ENCODE measurements around the gene LMO7.
"Not testable (repeated sequence)": the region's sequence is repeated elsewhere in the genome, so short reads cannot be mapped to it uniquely, and the experiment has no call there.

Gene LMO7

GRCh38 chr13:75771226-75771625 is 135.1 kb downstream of the LMO7 start:
- DNase-seq (ENCODE audit: low read depth in 2 of 2) = no peak

GRCh38 chr13:75771818-75772217 is 135.7 kb downstream of the LMO7 start:
- DNase-seq (ENCODE audit: low read depth in 2 of 2) = no peak

DNA sequence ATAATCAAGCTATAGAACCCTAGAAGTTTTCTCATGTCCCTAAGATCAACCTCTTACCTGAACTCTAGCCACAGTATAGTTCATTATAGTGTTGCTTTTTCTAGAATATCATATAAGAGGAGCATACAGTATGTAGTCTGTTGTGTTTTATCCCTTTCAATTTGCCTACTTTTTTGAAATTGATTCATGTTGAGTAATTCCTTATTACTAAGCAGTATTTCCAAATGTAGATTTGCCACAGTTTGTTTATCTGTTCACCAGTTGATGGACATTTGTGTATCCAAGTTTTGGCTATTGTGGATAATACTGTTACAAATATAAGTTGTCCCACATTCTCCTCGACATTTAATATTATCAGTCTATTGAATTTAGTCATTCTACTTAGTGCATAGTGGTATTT is 138.0 kb downstream of the LMO7 start:
- DNase-seq (ENCODE audit: low read depth in 2 of 2) = no peak

GRCh38 chr13:75776550-75776949 is 140.4 kb downstream of the LMO7 start:
- DNase-seq (ENCODE audit: low read depth in 2 of 2) = no peak

GRCh38 chr13:75779393-75779792 is 143.3 kb downstream of the LMO7 start:
- no peak for DNase-seq (ENCODE audit: low read depth in 2 of 2)

- not testable (repeated sequence) for DNase-seq (ENCODE audit: low read depth in 2 of 2)
Observed at GRCh38 chr13:75780103-75780502, 144.0 kb downstream of the LMO7 start.

- no peak for DNase-seq (ENCODE audit: low read depth in 2 of 2)
Observed at GRCh38 chr13:75782985-75783384, 146.9 kb downstream of the LMO7 start.

DNA sequence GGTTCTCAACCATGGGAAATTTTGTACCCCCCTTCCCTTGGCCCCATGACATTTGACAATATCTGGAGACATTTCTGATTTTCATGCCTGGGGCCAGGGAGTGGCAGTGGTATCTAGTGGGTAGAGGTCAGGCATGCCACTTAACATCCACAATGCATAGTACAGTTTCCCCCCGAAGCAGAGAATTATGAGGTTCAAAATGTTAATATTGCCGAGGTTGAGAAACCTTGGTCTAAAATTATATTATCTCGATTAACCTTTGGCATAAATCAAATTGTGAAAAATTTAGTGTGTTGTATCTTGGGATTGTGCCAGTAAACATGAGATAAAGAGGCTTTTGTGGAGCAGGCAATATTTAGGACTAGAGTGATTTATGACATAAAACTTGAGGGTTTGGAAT is 147.9 kb downstream of the LMO7 start:
- no peak for DNase-seq (ENCODE audit: low read depth in 2 of 2)

DNA sequence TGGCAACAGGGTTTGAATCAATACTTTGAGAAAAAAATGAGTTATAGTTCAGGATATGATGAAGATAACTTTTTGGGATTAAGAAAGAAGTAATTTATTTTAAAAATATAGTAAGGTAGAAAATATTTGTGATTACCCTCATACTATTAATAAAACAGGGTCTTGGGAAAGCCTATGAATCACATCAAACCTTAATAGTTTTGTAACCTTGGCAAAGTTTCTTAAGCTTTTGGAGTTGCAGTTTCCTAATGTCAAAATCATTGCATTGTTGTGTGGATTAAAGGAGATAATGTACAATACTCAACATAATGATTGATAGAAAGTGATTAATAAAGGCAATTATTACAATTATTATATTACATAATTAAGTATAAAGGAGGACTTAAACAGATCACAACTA is 149.0 kb downstream of the LMO7 start:
- no peak for DNase-seq (ENCODE audit: low read depth in 2 of 2)

DNA sequence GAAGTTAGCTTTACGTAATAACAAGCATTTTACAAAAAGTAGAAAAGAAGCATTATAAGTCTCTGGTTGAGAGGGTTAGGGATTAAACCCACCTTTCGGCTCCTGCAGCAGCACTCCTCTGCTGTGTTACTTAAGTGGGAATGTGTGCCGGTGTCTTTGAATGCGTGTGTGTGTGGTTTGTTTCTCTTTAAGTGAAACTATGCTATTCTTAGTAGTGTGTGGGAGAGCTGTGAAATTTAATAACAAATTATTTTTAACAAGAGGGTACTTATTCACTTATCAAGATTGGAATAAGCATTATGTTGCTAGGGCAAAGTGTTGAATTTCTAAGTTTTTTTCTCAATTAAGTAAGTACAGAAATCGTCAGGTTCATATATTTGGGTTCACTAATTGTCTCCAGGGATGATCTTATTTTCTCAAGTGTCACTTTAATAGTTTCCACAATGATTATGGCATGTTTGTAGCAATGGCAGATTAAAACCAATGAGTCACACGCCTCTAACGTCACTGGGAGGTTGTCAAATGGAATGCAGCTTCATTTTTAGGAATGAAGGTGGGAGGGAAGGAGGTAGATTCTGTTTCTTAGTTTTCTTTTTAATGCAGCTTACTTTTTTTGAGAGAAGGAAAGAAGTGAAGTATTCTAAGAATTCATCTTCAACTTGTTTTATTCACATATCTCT is 151.3 kb downstream of the LMO7 start:
- DNase-seq (ENCODE audit: low read depth in 2 of 2) = no peak

DNA sequence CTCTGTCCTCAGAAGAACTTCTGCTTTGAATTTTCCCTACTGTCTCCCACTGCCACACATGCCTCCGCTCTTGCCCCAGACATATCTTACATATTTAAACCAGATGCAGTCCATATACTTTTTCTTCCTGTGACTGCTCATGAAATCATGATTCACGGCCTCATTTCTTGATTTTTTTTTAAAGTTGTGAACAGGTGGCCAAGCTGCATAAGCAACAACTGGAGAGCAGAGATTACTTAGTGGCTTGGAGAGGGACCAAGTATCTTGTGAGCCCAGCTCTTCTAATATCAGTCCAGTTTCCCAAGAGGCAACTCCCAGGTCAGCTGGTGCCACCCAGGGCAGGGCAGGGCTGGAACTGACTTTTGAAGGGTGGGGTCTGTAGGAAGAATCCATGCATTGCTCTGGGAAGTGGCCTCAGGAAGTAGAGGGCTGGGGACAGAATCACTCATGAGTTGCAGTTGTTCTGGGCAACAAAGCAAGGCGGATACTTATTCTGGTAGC is 152.4 kb downstream of the LMO7 start:
- DNase-seq (ENCODE audit: low read depth in 2 of 2) = no peak

DNA sequence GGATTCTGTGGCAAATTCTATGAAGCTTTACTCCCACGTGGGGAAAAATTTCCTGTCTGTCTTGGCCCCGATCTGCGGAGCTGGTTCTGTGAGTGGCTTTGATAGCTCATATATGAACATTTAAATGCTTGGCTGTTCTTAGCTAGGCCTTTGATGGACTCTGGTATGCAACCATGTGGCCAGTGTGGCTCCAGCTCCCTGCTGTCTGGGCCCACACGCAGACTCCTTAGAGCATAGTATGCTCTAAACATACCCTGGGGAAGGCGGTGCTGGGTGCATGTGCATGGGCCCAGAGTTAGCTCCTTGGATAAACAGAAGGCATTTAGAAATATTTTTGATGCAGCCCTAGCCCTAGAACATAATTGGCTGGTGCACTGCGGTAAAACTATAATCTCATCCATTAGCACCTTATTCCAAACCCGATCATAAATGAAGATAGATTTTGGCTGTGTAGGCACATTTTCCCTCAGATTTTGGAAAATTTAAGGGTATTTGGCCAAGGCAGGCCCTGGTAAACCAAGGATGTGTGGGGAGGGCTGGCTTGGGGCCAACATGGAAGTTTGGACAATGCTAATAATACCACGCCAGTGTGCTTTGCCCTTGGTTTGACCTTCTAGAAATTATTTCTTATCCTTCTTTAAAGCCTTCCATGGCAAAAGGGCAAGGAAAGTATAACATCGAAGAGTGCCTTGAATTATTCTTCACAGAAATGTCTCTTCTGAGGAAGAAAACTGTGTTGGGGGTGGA is 153.5 kb downstream of the LMO7 start:
- no peak for DNase-seq (ENCODE audit: low read depth in 2 of 2)

GRCh38 chr13:75790198-75790970 is 154.3 kb downstream of the LMO7 start:
- no peak for DNase-seq (ENCODE audit: low read depth in 2 of 2)

- DNase-seq (ENCODE audit: low read depth in 2 of 2) = no peak
Observed at GRCh38 chr13:75792526-75793187, 156.5 kb downstream of the LMO7 start.

- DNase-seq (ENCODE audit: low read depth in 2 of 2) = not testable (repeated sequence)
Observed at GRCh38 chr13:75793188-75793567, 157.0 kb downstream of the LMO7 start.

DNA sequence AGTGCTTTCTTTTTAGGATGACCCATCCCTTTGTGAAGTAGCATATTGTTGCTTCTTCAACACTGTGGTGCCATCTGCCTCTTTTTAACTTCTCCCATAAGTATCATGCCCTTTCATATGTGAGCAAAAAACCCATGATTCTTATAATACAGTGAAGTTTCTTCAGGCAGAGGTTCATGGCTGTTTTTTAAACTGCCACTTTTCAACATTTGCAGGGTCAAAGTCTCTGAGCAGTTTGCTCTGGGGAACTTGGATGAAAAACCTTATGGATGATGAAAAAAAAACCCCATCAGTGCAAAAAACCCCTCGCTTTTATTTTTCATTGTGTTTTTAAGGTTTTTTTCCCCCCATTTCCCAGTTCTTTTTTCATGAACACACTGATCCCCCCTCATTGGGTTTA is 158.5 kb downstream of the LMO7 start:
- no peak for DNase-seq (ENCODE audit: low read depth in 2 of 2)

DNA sequence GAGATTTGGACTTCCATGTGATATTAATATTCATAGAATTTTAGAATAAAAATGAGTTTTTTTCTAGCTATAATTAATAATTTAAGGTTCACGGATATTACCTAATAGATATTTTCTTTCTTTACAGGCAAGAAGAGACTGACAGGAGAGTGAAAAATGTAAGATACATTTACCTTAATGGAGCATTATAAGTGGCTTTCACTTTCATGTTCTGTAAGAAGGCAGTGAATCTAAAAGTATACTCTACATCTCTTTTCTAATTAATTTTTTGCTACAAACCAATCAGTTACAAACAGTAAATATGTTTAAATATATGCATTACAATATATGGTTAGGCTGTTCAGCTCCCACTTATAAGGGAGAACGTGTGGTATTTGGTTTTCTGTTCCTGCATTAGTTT is 159.1 kb downstream of the LMO7 start:
- no peak for DNase-seq (ENCODE audit: low read depth in 2 of 2)

GRCh38 chr13:75796825-75797224 is 160.7 kb downstream of the LMO7 start:
- DNase-seq (ENCODE audit: low read depth in 2 of 2) = no peak

DNA sequence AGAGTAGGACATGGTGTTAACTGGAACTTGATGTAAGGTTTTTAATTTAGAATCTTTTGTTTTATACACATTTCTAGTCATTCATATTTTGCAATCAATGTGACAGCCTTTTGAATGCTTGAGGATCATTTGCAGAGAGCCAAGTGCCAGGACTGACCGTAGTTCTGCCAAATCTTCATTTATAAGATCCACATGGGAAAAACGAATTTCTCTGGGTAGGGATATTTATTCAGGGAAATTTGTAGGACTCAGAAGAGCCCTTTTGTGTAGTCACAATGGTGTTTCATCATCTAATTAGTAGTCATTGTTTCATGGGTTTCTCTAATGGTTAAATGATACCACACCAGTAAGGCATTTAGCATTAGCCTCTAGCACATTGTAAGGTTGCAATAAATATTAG is 161.1 kb downstream of the LMO7 start:
- DNase-seq (ENCODE audit: low read depth in 2 of 2) = no peak

DNA sequence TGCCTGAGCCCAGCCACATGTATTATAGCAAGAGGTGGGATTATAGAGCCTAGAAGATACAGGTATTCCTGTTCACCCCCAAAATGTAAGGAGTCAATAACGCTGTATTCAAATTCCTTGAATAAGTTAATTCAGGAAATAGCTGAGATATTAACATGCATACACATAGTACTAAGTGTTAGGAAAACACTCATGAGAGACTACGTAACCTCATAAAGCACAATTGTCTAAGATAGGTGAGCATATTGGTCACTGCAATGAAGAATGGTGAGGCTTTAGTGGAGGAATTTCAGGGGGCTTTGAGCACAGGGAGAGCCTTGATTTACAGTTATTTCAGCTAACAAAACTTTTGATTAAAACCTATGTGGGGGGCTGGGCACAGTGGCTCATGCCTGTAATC is 161.6 kb downstream of the LMO7 start:
- no peak for DNase-seq (ENCODE audit: low read depth in 2 of 2)

DNA sequence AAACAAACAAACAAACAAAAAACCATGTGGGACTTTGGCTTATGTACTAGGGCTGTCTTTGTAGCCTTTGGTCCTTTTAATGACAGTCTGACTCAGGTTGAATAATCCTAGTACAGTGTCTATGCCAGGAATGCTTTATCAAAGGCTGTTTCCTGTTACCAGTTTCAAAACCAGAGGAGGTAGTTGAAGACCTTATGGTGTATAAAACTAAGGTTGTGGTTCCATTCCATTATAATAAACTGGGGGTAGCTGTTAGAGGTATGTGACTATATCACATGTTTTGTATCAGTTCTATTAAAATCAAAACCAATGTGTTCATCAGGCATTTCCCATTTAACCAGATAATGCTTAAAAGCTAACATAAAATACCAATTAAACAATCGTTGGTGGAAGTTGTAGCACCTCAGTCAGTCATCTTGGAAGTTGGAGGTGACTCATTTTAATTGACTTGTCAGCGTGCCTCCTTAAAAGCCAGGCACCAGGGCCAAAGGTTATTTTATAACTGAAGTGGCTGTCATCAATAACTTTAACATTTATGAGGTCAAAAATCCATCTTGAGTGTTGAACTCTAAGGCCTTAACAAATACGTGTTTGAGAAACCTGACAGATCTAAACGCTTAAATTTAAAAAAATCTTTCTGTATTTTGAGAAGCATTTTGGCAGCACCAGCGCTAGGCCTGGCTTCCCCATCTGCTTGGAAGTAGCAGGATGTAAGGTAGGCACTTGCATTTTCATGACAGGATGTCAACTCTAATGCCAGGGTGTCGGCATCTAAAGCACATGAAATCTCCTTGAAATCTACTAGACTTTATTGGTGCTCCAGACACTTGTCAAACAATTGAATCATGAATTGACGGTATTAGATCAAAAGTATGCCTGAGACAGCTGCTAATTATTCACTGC is 162.5 kb downstream of the LMO7 start:
- DNase-seq (ENCODE audit: low read depth in 2 of 2) = no peak
